GM18505 (cell line): ENCODE measurements around the gene BRINP3.

ENCODE experiments used
- ATAC-seq: cut with Tn5 transposase; IDR thresholded peaks from one replicate; pipeline ENCODE4 v1.9.1; 2021; ENCODE audit not compliant: unreplicated experiment
- POLR2A ChIP-seq: IDR thresholded peaks from 4 replicates; pipeline ENCODE4 v1.6.1; 2011; ENCODE audit warnings: borderline replicate concordance; ENCODE audit not compliant: insufficient read depth, insufficient read length; ENCODE audit errors: extremely low read depth

The BRINP3 gene

DNA sequence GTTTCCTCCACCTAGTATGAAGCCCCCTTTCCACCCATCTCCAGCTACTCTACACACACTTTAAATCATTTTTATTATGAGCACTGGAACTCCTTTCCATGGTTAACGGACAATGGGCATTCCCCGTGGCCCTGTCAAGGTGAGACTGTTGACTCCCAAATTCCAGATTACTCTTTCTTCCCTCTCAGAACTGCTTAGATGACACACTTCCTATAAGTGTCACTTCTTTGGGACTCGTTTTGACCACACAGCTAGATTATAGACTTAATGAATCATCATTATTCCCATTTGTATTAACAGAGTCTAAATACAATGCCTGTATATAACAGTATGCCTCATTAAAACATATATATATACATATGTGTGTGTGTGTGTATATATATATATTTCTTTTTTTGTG is 215.1 kb downstream of the BRINP3 start:
- ATAC-seq = no peak
- no peak for TF ChIP-seq POLR2A

DNA sequence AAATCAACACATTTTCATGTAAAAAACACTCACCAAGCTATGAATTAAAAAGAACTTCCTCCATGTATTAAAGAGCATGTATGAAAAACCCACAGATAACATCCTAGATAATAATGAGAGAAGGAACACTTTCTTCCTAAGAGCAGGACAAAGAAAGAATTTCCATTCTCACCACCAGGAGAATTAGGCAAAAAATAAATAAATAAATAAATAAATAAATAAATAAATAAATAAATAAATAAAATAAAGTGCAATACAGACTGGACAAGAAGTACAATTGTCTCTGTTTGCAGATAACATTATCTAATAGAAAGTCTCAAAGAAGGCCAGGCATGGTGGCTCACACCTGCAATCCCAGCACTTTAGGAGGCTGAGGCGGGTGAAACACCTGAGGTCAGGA is 218.2 kb downstream of the BRINP3 start:
- ATAC-seq = no peak
- TF ChIP-seq POLR2A = no peak

DNA sequence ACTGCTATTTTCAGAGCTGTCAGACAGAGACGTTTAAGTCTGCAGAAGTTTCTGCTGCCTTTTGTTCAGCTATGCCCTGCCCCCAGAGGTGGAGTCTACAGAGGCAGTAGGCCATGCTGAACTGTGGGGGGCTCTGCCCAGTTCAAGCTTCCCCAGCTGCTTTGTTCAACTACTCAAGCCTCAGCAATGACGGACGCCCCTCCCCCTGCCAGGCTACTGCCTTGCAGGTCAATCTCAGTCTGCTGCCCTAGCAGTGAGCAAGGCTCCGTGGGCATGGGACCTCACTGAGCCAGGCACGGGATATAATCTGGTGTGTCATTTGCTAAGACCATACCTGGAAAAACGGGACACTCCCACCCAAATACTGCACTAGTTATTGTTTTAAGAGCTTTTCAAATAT is 219.7 kb downstream of the BRINP3 start:
- TF ChIP-seq POLR2A = no peak
- ATAC-seq = no peak

DNA sequence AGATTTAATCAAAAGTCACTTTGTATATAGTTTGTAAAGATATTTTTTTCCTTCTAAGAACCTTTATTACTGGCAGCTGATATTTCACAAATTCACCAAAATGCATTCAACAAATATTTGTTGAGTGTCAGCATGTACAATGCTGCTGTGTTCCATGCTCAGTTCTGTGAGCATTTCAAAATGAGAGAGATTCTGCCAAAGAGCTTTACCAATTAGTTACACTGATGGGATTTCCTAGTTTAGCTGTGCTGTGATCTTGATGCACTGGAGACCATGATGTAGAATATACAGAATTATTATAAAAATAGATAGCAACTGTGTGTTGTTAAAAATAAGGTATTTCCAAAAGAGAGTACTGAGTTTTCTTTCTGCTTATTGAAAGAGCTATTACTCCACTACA is 225.6 kb downstream of the BRINP3 start:
- no peak for ATAC-seq
- TF ChIP-seq POLR2A = no peak

DNA sequence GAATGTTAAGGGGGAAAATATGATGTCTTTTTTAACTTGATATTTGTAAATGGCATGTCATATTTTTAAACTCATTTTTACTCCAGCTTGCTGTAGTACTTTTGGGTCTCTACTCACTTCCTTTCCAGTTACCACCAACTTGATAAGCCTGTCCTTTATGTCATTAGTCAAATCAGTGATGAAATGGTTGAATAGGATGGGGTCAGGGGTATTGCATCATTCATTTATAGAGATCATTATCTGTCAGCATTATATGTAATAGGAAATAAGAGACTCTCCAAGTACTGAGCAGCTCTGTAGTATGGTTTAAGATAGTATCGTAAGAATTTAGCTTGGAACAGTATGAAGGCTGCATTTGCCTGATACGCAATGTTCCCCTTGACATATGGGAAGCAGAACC is 227.3 kb downstream of the BRINP3 start:
- ATAC-seq = no peak
- no peak for TF ChIP-seq POLR2A

DNA sequence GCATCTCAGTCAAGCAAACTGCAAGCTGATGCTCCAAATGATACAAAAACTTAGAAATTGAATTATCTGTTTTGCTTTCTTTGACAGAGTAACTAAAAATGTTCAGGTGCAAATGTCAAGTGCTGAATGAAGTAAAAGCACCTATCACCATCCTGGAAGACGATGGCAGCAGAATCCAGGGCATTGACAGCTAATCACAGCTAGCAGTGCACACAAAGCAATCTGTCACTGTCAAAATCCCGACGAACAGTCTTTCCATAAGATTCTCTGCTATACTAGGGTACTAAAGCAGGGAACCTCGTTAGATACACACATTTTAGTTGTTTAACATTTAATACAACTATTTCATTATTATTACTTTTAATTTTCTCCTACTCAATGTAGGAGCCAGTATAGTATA is 233.3 kb downstream of the BRINP3 start:
- no peak for ATAC-seq
- TF ChIP-seq POLR2A = no peak

DNA sequence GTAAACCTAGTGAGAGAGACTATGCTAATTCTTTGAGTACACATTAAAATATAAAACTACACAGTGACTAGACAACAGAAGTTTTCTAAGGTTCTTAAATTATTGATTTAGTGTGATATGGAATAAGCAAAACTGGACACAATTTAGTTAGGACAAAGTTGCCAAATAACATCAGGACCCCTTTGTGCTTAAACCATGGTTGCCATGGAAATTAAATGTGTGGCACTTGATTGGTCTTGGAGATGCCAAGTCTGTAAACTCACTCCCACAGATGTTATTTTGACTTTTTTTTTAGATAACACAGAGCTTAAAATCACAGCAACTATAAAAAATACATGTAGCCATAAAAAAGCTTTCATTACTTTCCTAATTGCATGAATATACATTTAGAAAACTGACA is 234.6 kb downstream of the BRINP3 start:
- no peak for ATAC-seq
- no peak for TF ChIP-seq POLR2A

DNA sequence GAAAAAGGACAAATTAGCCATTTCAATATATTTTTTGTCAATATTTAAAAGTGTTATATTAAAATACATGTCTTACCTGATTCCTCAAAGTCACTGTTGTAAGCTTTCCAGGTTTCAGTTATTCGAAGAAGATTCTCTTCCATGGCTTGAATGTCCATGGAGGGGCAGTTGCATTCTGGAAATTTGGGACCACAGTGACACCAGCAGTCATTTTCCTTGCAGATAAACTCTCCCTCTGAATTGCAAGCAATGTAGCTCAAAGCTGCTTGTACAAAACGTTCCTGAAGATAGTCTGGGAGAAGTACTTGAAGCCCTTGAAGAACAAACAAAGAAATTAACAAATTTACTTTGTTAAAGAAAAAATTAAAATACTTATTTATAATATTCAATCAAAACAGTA is 251.7 kb downstream of the BRINP3 start:
- no peak for TF ChIP-seq POLR2A
- ATAC-seq = no peak

DNA sequence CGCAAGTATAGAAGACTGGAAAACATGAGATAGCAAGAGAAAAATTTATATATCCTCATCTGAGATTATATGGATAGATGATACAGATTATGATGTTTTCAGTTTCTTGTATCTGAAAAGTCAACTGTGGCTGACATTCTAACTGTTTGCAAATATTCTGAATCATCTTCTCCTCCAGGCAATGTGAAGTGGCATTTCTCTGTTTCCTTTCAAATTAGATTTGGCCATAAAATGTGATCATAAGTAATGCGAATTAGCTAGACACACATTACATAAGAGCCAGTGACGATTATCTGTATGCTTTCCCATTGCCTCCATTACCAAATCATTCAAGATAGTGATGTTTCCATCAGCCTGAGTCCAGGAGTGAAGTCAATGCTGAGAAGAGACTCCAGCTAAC is 265.2 kb downstream of the BRINP3 start:
- TF ChIP-seq POLR2A = no peak
- no peak for ATAC-seq

DNA sequence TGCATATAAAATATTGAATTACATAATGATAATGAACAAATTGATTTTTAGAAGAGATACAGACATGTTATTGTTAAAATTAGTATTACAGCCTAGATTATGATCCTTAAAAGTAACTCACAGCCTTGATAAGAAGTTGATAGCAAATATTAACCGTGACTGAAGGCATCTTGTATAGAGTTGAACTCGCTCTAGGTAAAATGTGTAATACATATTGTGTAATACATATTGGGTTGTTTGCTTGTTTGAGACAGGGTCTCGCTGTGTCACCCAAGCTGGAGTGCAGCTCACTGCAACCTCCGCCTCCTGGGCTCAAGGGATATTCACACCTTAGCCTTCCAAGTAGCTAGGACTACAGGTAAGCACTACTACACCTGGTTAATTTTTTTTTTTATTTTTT is 269.9 kb downstream of the BRINP3 start:
- no peak for TF ChIP-seq POLR2A
- no peak for ATAC-seq

DNA sequence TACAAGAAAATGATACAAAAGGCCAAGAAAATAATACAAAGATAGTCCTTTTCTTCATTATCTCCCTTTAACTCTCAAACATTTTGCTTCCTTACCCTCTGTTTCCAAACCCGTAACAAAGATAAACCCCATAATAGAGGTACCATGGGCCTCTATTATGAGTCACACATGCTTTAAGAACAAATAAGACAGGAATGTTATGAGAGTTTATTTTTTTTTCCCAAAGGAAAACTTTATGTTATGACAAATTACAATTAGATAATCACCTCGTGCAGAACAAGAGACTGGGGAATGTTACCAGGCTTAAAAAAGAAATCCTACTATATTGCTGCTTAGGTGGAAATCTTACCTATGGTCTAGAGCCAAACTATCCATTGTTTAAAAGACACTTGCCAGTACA is 272.0 kb downstream of the BRINP3 start:
- TF ChIP-seq POLR2A = no peak
- no peak for ATAC-seq

DNA sequence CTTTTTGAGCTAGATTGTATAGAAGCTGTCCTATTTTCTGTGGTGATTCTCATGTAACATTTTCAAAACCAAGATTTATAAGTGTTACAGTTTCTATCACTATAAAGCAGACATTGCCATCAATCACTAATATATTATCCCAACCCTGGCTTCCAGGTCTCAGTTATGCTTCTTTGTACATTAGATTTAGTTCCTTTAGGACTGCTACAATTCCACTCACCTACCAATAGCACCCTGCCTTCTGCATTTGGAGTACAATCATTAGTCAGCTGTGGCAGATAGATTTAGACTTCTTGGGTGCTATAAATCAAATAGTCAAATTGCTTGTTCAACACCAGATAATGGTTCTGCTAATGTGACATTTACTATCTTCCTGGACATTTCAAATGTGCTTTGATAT is 281.6 kb downstream of the BRINP3 start:
- ATAC-seq = no peak
- no peak for TF ChIP-seq POLR2A

DNA sequence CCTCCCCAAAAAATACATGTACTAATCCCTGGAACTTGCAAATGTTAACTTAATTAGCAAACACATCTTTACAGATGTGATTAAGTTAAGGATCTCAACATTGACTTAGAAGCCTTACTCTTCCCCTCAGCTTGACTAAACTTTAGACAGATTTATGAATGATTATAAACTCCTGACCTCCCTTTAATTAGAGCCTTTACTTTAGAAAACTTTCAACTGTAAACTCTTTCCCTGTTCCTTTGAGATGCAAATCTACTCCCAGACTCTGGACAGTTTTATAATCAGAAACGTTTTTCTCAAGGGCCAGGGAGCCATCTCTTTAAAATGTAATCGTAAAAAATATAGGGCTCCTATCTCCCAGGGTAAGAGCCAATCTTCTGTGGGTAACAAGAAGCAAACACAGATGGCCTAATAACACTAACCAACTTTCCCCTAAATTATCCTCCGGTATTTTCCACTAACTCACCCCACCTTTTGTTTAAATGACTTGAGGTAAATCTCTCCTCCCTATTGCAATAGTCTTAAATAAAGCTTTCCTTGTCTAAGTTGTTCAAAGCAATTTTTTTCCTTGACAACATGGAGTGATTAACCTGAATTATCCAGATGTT is 284.1 kb downstream of the BRINP3 start:
- no peak for ATAC-seq
- TF ChIP-seq POLR2A = no peak

DNA sequence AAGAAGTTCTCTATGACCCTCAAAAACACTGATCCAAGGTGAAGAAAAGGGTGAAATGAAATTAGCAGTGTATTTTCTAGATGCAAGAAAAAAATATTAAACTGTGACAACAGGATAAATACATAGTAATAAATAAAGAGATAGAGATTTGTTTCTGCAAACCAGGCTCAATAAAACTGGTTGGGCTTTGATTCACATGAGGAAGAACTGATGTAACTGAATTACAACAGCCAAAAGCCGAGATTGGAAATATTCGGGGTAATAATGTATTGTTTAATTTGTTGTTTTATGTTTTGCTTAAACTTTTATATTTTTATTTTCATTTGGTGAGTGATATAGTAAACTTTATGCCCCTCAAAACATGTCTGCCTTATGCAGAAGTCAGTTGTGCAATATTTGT is 285.0 kb downstream of the BRINP3 start:
- no peak for TF ChIP-seq POLR2A
- no peak for ATAC-seq

DNA sequence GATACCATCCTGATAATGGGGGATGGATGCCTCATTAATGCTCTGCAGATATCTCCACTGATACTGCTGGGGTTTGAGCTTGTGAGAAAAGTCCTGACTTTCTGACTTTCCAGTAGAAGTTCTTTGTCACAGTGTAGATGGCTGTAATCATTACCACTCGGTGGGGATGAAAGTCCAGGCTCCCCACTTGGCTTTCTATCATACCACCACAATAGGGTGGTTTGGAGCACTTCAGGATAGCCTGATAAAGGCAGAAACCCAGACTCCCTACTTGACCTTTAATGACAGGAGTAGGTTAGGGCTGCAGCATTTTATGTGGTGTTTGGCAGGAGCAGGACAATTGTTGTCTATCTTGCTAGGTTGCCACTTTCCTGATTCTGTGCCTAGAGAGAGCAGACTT is 294.1 kb downstream of the BRINP3 start:
- TF ChIP-seq POLR2A = no peak
- no peak for ATAC-seq
